HEK293 (cell line): ENCODE results near the gene ARHGAP35.

Experiments used
- CTCF ChIA-PET: fragments of 350-600 bp; formaldehyde crosslinking; extraction: SDS; loops from one replicate; lab custom pipeline; 2021; ENCODE audit warnings: antibody characterized with exemption; lab: Yijun Ruan, JAX
- POLR2A ChIA-PET: fragments of 300-600 bp; formaldehyde crosslinking; extraction: SDS; loops from one replicate; lab custom pipeline; 2020; ENCODE audit warnings: antibody characterized with exemption, inconsistent platforms; lab: Yijun Ruan, JAX
- H3K27ac ChIP-seq: fragments of 200-500 bp; sonication (Bioruptor generic); 2 replicates; pipeline ENCODE4 v1.5.1; 2014; ENCODE audit warnings: low read depth, low read length, control low read depth, inconsistent platforms; ENCODE audit errors: extremely low read depth
- H3K36me3 ChIP-seq, 2 experiments: fragments of 200-500 bp in 1 of 2; sonication (Bioruptor generic) in 1 of 2; 1 replicate in 1 of 2; 2 replicates in 1 of 2; pipeline ENCODE4 v1.5.1; 2014 to 2017; ENCODE audit warnings: inconsistent platforms in 2 of 2, low read length in 2 of 2; ENCODE audit not compliant: control insufficient read depth in 2 of 2, insufficient read depth in 1 of 2
- H3K4me1 ChIP-seq: fragments of 200-500 bp; sonication (Bioruptor generic); 2 replicates; pipeline ENCODE4 v1.5.1; 2014; ENCODE audit warnings: mild to moderate bottlenecking, low read length, inconsistent platforms; ENCODE audit not compliant: control insufficient read depth, insufficient read depth
- H3K4me3 ChIP-seq: 2 replicates; pipeline ENCODE4 v1.5.1; 2011; ENCODE audit warnings: low read depth, mild to moderate bottlenecking, control low read depth, low read length, moderate library complexity
- H3K9me3 ChIP-seq: fragments of 200-500 bp; sonication (Bioruptor generic); 2 replicates; pipeline ENCODE4 v1.5.1; 2014; ENCODE audit warnings: low read depth, low read length, inconsistent platforms; ENCODE audit not compliant: control insufficient read depth, insufficient read depth
- GLIS2 ChIP-seq: fragments of 450-650 bp; formaldehyde crosslinking; IDR thresholded peaks from 2 replicates; pipeline ENCODE4 v1.5.1; 2016; ENCODE audit warnings: missing biosample characterization, missing genetic modification characterization
- KLF16 ChIP-seq: fragments of 450-650 bp; formaldehyde crosslinking; IDR thresholded peaks from 2 replicates; pipeline ENCODE4 v1.5.1; 2017; ENCODE audit warnings: missing biosample characterization, missing genetic modification characterization
- KLF8 ChIP-seq: fragments of 450-650 bp; formaldehyde crosslinking; IDR thresholded peaks from 2 replicates; pipeline ENCODE4 v1.5.1; 2016; ENCODE audit warnings: missing biosample characterization, missing genetic modification characterization
- PRDM1 ChIP-seq: fragments of 450-650 bp; formaldehyde crosslinking; IDR thresholded peaks from 2 replicates; pipeline ENCODE4; 2016; ENCODE audit warnings: missing biosample characterization, missing genetic modification characterization
- SP3 ChIP-seq: fragments of 450-650 bp; formaldehyde crosslinking; IDR thresholded peaks from 2 replicates; pipeline ENCODE4 v1.5.1; 2016; ENCODE audit warnings: missing biosample characterization, missing genetic modification characterization
- SP7 ChIP-seq: fragments of 450-650 bp; formaldehyde crosslinking; IDR thresholded peaks from 2 replicates; pipeline ENCODE4 v1.5.1; 2016; ENCODE audit warnings: missing biosample characterization, missing genetic modification characterization
- ZFP3 ChIP-seq: fragments of 450-650 bp; formaldehyde crosslinking; IDR thresholded peaks from 2 replicates; pipeline ENCODE4 v1.5.1; 2016; ENCODE audit warnings: low read depth, missing biosample characterization, missing genetic modification characterization
- ZFP41 ChIP-seq: fragments of 450-650 bp; formaldehyde crosslinking; IDR thresholded peaks from 2 replicates; pipeline ENCODE4 v1.5.1; 2016; ENCODE audit warnings: missing biosample characterization, missing genetic modification characterization, borderline replicate concordance
- ZNF174 ChIP-seq: fragments of 450-650 bp; formaldehyde crosslinking; IDR thresholded peaks from 2 replicates; pipeline ENCODE4 v1.5.0; 2017; ENCODE audit warnings: missing biosample characterization, mild to moderate bottlenecking, missing genetic modification characterization
- ZNF2 ChIP-seq: fragments of 450-650 bp; formaldehyde crosslinking; IDR thresholded peaks from 2 replicates; pipeline ENCODE4 v1.5.1; 2016; ENCODE audit warnings: missing biosample characterization, missing genetic modification characterization
- ZNF24 ChIP-seq: fragments of 450-650 bp; formaldehyde crosslinking; IDR thresholded peaks from 2 replicates; pipeline ENCODE4 v1.5.1; 2016; ENCODE audit warnings: missing biosample characterization, missing genetic modification characterization
- ZNF302 ChIP-seq: fragments of 450-650 bp; formaldehyde crosslinking; IDR thresholded peaks from 2 replicates; pipeline ENCODE4 v1.5.1; 2016; ENCODE audit warnings: missing biosample characterization, missing genetic modification characterization, low read depth
- ZNF324 ChIP-seq: fragments of 450-650 bp; formaldehyde crosslinking; IDR thresholded peaks from 2 replicates; pipeline ENCODE4 v1.5.1; 2016; ENCODE audit warnings: missing biosample characterization, missing genetic modification characterization
- ZNF394 ChIP-seq: fragments of 450-650 bp; formaldehyde crosslinking; IDR thresholded peaks from 2 replicates; pipeline ENCODE4 v1.5.1; 2016; ENCODE audit warnings: missing biosample characterization, missing genetic modification characterization, mild to moderate bottlenecking, moderate library complexity, borderline replicate concordance
- ZNF423 ChIP-seq: fragments of 450-650 bp; formaldehyde crosslinking; IDR thresholded peaks from 2 replicates; pipeline ENCODE4 v1.5.1; 2016; ENCODE audit warnings: missing biosample characterization, missing genetic modification characterization
- ZNF560 ChIP-seq: fragments of 450-650 bp; formaldehyde crosslinking; IDR thresholded peaks from 2 replicates; pipeline ENCODE4 v1.5.1; 2017; ENCODE audit warnings: missing biosample characterization, missing genetic modification characterization, borderline replicate concordance
- ZNF624 ChIP-seq: fragments of 450-650 bp; formaldehyde crosslinking; IDR thresholded peaks from 2 replicates; pipeline ENCODE4 v1.5.1; 2017; ENCODE audit warnings: missing biosample characterization, missing genetic modification characterization
- ZNF626 ChIP-seq: fragments of 450-650 bp; sonication (Bioruptor Pico); formaldehyde crosslinking; IDR thresholded peaks from 2 replicates; pipeline ENCODE4 v1.5.1; 2018; ENCODE audit warnings: missing biosample characterization, missing genetic modification characterization, inconsistent platforms
- ZNF629 ChIP-seq: fragments of 450-650 bp; formaldehyde crosslinking; IDR thresholded peaks from 2 replicates; pipeline ENCODE4 v1.5.1; 2017; ENCODE audit warnings: missing biosample characterization, missing genetic modification characterization
- ZNF707 ChIP-seq: fragments of 450-650 bp; formaldehyde crosslinking; IDR thresholded peaks from 2 replicates; pipeline ENCODE4 v1.5.1; 2016; ENCODE audit warnings: missing biosample characterization, missing genetic modification characterization
- ZNF791 ChIP-seq: fragments of 450-650 bp; formaldehyde crosslinking; IDR thresholded peaks from 2 replicates; pipeline ENCODE4 v1.5.1; 2016; ENCODE audit warnings: missing biosample characterization, missing genetic modification characterization
- ZNF843 ChIP-seq: fragments of 450-650 bp; formaldehyde crosslinking; IDR thresholded peaks from 2 replicates; pipeline ENCODE4 v1.5.1; 2016; ENCODE audit warnings: missing biosample characterization, missing genetic modification characterization
- TF ChIP-seq, protein P1 (sequence below): fragments of 450-650 bp; formaldehyde crosslinking; IDR thresholded peaks from 2 replicates; pipeline ENCODE4 v1.5.1; 2017; ENCODE audit warnings: missing biosample characterization, missing genetic modification characterization
- TF ChIP-seq, protein P2 (sequence below): fragments of 450-650 bp; formaldehyde crosslinking; IDR thresholded peaks from 2 replicates; pipeline ENCODE4 v1.5.1; 2016; ENCODE audit warnings: missing biosample characterization, missing genetic modification characterization
- TF ChIP-seq, protein P3 (sequence below): fragments of 450-650 bp; formaldehyde crosslinking; IDR thresholded peaks from 2 replicates; pipeline ENCODE4 v1.5.1; 2016; ENCODE audit warnings: missing biosample characterization, missing genetic modification characterization, low read depth
- TF ChIP-seq, protein P4 (sequence below): fragments of 450-650 bp; formaldehyde crosslinking; IDR thresholded peaks from 2 replicates; pipeline ENCODE4 v1.5.1; 2016; ENCODE audit warnings: missing biosample characterization, missing genetic modification characterization
- TF ChIP-seq, protein P5 (sequence below): fragments of 450-650 bp; formaldehyde crosslinking; IDR thresholded peaks from 2 replicates; pipeline ENCODE4 v1.5.1; 2017; ENCODE audit warnings: missing biosample characterization, mild to moderate bottlenecking, missing genetic modification characterization, moderate library complexity
- TF ChIP-seq, protein P6 (sequence below): fragments of 450-650 bp; formaldehyde crosslinking; IDR thresholded peaks from 2 replicates; pipeline ENCODE4 v1.5.1; 2016; ENCODE audit warnings: missing biosample characterization, missing genetic modification characterization

The ARHGAP35 gene

DNA sequence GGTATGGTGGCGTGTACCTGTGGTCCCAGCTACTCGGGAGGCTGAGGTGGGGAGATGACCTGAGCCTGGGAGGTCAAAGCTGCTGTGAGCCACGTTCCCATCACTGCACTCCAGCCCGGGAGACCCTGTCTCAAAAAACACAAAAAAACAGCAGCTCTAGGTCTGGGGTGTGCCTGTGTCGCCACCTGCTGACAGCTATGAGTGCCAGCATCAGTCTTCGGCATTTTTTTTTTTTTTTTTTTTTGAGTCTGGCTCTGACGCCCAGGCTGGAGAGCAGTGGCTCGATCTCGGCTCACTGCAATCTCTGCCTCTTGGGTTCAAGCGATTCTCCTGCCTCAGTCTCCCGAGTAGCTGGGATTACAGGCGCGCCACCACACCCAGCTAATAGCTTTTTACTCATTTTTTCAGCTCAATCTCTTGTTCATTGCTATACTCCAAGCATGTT lies 20.3 kb upstream of the ARHGAP35 start (continued):
- TF ChIP-seq, protein P1, sequence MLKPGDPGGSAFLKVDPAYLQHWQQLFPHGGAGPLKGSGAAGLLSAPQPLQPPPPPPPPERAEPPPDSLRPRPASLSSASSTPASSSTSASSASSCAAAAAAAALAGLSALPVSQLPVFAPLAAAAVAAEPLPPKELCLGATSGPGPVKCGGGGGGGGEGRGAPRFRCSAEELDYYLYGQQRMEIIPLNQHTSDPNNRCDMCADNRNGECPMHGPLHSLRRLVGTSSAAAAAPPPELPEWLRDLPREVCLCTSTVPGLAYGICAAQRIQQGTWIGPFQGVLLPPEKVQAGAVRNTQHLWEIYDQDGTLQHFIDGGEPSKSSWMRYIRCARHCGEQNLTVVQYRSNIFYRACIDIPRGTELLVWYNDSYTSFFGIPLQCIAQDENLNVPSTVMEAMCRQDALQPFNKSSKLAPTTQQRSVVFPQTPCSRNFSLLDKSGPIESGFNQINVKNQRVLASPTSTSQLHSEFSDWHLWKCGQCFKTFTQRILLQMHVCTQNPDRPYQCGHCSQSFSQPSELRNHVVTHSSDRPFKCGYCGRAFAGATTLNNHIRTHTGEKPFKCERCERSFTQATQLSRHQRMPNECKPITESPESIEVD (tag by site-specific recombination) = no peak
- no peak for TF ChIP-seq ZNF560
- TF ChIP-seq GLIS2 (tag by site-specific recombination) = no peak
- TF ChIP-seq ZNF174 (tag by site-specific recombination) = no peak
- no peak for TF ChIP-seq ZNF791 (tag by site-specific recombination)
- TF ChIP-seq ZNF24 (tag by site-specific recombination) = no peak

DNA sequence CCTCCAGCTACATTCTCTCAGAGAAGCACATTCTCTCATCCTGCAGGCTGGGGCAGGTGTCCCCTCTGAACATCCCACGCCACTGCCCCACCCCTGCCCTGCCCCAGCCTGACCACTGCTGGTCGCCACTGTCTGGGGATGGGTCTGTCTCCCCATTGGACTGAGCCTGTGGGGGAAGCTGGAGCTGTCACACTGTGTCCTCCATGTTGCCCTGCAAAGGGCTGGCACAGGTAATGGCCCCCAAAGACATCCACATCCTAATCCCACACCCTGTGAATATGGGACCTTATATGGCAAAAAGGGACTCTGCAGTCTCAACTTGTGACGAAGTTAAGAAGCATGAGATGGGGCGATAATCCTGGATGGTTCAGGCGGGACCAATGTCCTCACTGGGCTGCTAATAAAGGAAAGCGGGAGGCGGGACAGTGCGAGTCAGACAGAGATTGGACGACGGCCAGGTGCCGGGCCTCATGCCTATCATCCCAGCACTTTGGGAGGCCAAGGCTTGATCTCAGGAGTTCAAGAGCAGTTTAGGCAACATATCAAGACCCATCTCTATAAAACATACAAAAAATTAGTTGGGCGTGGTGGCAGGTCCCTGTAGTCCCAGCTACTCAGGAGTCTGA lies 19.2 kb upstream of the ARHGAP35 start:
- CTCF ChIA-PET = interaction anchor here (0.6 to 4.1 kb wide), 23 partner anchors 9 to 842 kb away, joined by 3 to 83 read pairs (median 6); partner anchors contain the start of genes AP2S1 and SLC1A5
- TF ChIP-seq, protein P2, sequence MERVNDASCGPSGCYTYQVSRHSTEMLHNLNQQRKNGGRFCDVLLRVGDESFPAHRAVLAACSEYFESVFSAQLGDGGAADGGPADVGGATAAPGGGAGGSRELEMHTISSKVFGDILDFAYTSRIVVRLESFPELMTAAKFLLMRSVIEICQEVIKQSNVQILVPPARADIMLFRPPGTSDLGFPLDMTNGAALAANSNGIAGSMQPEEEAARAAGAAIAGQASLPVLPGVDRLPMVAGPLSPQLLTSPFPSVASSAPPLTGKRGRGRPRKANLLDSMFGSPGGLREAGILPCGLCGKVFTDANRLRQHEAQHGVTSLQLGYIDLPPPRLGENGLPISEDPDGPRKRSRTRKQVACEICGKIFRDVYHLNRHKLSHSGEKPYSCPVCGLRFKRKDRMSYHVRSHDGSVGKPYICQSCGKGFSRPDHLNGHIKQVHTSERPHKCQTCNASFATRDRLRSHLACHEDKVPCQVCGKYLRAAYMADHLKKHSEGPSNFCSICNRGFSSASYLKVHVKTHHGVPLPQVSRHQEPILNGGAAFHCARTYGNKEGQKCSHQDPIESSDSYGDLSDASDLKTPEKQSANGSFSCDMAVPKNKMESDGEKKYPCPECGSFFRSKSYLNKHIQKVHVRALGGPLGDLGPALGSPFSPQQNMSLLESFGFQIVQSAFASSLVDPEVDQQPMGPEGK (tag by site-specific recombination) = no peak
- TF ChIP-seq ZFP41 (tag by site-specific recombination) (no peak), KLF16 (tag by site-specific recombination) (0 out of 2 replicates have a peak, but pooled peaks have one; percentile 38), SP3 (no peak; the same call in 1 of the 2 replicates), ZNF302 (tag by site-specific recombination) (no peak), ZNF394 (tag by site-specific recombination) (no peak), ZNF324 (tag by site-specific recombination) (no peak), PRDM1 (no peak), ZNF624 (no peak), ZNF2 (tag by site-specific recombination) (no peak), ZNF626 (tag by site-specific recombination) (no peak), SP7 (tag by site-specific recombination) (peak; percentile 78), ZNF629 (tag by site-specific recombination) (0 out of 2 replicates have a peak, but pooled peaks have one; percentile 20), KLF8 (tag by site-specific recombination) (no peak), ZNF423 (no peak), ZNF707 (no peak), ZNF843 (no peak), ZFP3 (tag by site-specific recombination) (no peak)
- TF ChIP-seq, protein P3, sequence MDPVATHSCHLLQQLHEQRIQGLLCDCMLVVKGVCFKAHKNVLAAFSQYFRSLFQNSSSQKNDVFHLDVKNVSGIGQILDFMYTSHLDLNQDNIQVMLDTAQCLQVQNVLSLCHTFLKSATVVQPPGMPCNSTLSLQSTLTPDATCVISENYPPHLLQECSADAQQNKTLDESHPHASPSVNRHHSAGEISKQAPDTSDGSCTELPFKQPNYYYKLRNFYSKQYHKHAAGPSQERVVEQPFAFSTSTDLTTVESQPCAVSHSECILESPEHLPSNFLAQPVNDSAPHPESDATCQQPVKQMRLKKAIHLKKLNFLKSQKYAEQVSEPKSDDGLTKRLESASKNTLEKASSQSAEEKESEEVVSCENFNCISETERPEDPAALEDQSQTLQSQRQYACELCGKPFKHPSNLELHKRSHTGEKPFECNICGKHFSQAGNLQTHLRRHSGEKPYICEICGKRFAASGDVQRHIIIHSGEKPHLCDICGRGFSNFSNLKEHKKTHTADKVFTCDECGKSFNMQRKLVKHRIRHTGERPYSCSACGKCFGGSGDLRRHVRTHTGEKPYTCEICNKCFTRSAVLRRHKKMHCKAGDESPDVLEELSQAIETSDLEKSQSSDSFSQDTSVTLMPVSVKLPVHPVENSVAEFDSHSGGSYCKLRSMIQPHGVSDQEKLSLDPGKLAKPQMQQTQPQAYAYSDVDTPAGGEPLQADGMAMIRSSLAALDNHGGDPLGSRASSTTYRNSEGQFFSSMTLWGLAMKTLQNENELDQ (tag by site-specific recombination) = no peak
- TF ChIP-seq, protein P4, sequence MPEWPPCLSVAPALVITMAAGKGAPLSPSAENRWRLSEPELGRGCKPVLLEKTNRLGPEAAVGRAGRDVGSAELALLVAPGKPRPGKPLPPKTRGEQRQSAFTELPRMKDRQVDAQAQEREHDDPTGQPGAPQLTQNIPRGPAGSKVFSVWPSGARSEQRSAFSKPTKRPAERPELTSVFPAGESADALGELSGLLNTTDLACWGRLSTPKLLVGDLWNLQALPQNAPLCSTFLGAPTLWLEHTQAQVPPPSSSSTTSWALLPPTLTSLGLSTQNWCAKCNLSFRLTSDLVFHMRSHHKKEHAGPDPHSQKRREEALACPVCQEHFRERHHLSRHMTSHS (tag by site-specific recombination) = no peak
- TF ChIP-seq, protein P5, sequence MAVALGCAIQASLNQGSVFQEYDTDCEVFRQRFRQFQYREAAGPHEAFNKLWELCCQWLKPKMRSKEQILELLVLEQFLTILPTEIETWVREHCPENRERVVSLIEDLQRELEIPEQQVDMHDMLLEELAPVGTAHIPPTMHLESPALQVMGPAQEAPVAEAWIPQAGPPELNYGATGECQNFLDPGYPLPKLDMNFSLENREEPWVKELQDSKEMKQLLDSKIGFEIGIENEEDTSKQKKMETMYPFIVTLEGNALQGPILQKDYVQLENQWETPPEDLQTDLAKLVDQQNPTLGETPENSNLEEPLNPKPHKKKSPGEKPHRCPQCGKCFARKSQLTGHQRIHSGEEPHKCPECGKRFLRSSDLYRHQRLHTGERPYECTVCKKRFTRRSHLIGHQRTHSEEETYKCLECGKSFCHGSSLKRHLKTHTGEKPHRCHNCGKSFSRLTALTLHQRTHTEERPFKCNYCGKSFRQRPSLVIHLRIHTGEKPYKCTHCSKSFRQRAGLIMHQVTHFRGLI (tag by site-specific recombination) = peak; percentile 60; the same call in 1 of the 2 replicates
- TF ChIP-seq, protein P6, sequence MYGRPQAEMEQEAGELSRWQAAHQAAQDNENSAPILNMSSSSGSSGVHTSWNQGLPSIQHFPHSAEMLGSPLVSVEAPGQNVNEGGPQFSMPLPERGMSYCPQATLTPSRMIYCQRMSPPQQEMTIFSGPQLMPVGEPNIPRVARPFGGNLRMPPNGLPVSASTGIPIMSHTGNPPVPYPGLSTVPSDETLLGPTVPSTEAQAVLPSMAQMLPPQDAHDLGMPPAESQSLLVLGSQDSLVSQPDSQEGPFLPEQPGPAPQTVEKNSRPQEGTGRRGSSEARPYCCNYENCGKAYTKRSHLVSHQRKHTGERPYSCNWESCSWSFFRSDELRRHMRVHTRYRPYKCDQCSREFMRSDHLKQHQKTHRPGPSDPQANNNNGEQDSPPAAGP (tag by site-specific recombination) = no peak

More for the DNA sequence above, 19.2 kb upstream of the ARHGAP35 start:
- Histone ChIP-seq H3K9me3 (no peaks in the 10 kb centered on the region), H3K36me3 (peaks cover 37 to 64% of the 10 kb centered on the region in 2 experiments; a peak in 2 of 3 replicates), H3K27ac (no peak overlapping the region; the same call in 1 of the 2 replicates), H3K4me3 (no peak overlapping the region), H3K4me1 (peaks cover 7% of the 10 kb centered on the region)
- POLR2A ChIA-PET = interaction anchor here (1.0 to 2.4 kb wide), 6 partner anchors 9 to 151 kb away, joined by 3 to 50 read pairs (median 7); partner anchors contain the start of genes AP2S1 and SLC1A5
